GM18858 (cell line): ENCODE data around the gene BCKDHA.
"Not testable (repeated sequence)": the region's sequence is repeated elsewhere in the genome, so short reads cannot be mapped to it uniquely, and the experiment has no call there.

Experiments used
- ATAC-seq: cut with Tn5 transposase; IDR thresholded peaks from one replicate; pipeline ENCODE4 v1.9.1; 2021; ENCODE audit not compliant: unreplicated experiment

Gene BCKDHA

GRCh38 chr19:41366089-41366488, 31.5 kb upstream of the BCKDHA start:
- ATAC-seq: no peak

GRCh38 chr19:41367848-41368301, 29.7 kb upstream of the BCKDHA start:
- no peak for ATAC-seq

GRCh38 chr19:41369769-41370168, 27.8 kb upstream of the BCKDHA start:
- no peak for ATAC-seq

- ATAC-seq: not testable (repeated sequence)
These were observed 26.5 kb upstream of the BCKDHA start for GRCh38 chr19:41371119-41371518.

- no peak for ATAC-seq
These were observed 26.1 kb upstream of the BCKDHA start for GRCh38 chr19:41371541-41371940.

- ATAC-seq: no peak
These were observed 25.1 kb upstream of the BCKDHA start for GRCh38 chr19:41372501-41372900.

GRCh38 chr19:41373993-41374392, 23.6 kb upstream of the BCKDHA start:
- no peak for ATAC-seq

GRCh38 chr19:41376241-41376997, 21.2 kb upstream of the BCKDHA start, which contains the start of gene TMEM91:
TMEM91 (plus strand) TSS chr19:41376533; CDS start chr19:41378310, 1,777 bp downstream.
- no peak for ATAC-seq

- ATAC-seq: no peak
These were observed 20.6 kb upstream of the BCKDHA start for GRCh38 chr19:41376998-41377365.

- ATAC-seq: no peak
These were observed 19.5 kb upstream of the BCKDHA start for GRCh38 chr19:41377977-41378709.

GRCh38 chr19:41381536-41381935, 16.1 kb upstream of the BCKDHA start:
- not testable (repeated sequence) for ATAC-seq

GRCh38 chr19:41384351-41384750, 13.3 kb upstream of the BCKDHA start:
- ATAC-seq: no peak

GRCh38 chr19:41386442-41386841, 11.2 kb upstream of the BCKDHA start:
- no peak for ATAC-seq

GRCh38 chr19:41391618-41392017, 6.0 kb upstream of the BCKDHA start:
- ATAC-seq: no peak

GRCh38 chr19:41392775-41393174, 4.8 kb upstream of the BCKDHA start:
- ATAC-seq: no peak

- no peak for ATAC-seq
These were observed 2.3 kb upstream of the BCKDHA start for GRCh38 chr19:41395355-41395754.

GRCh38 chr19:41398050-41398418, 416 bp downstream of the BCKDHA start:
- ATAC-seq: no peak

- no peak for ATAC-seq
These were observed 980 bp downstream of the BCKDHA start for GRCh38 chr19:41398598-41398997.

GRCh38 chr19:41399091-41399490, 1.5 kb downstream of the BCKDHA start:
- no peak for ATAC-seq

- no peak for ATAC-seq
These were observed 1.9 kb downstream of the BCKDHA start for GRCh38 chr19:41399525-41399924.

- no peak for ATAC-seq
These were observed 3.9 kb downstream of the BCKDHA start for GRCh38 chr19:41401483-41401882.

- no peak for ATAC-seq
These were observed 4.4 kb downstream of the BCKDHA start for GRCh38 chr19:41402010-41402409.
